ENCODE measurements around the gene CLEC1B.

Gene CLEC1B

GRCh38 chr12:10025236-10025635, 26.3 kb upstream of the CLEC1B start:
- H3K27ac ChIP-seq (ENCODE audit: low read depth, low read length), result no peak overlapping the region
- no peaks in the 10 kb centered on the region for H3K9me3 ChIP-seq (ENCODE audit: control insufficient read depth in 1 of 2, low read length in 2 of 2)
- no peaks in the 10 kb centered on the region for H3K36me3 ChIP-seq (ENCODE audit: control insufficient read depth in 1 of 2, insufficient read depth in 2 of 2, low read length in 2 of 2)
- H3K9ac ChIP-seq (ENCODE audit: low read depth in 1 of 2, low read length in 2 of 2), result no peak overlapping the region
- no peaks in the 10 kb centered on the region for H3K27me3 ChIP-seq (ENCODE audit: control insufficient read depth in 1 of 2, insufficient read depth in 2 of 2, low read length in 2 of 2)
- no peaks in the 10 kb centered on the region for H3K4me1 ChIP-seq (ENCODE audit: control insufficient read depth in 1 of 2, insufficient read depth in 2 of 2, low read length in 2 of 2)
- H3K4me3 ChIP-seq (ENCODE audit: low read depth in 1 of 2, low read length in 2 of 2), result no peak overlapping the region

- no peaks in the 10 kb centered on the region for H3K36me3 ChIP-seq (ENCODE audit: control insufficient read depth in 1 of 2, insufficient read depth in 2 of 2, low read length in 2 of 2)
- H3K4me3 ChIP-seq (ENCODE audit: low read depth in 1 of 2, low read length in 2 of 2), result no peak overlapping the region
- H3K27me3 ChIP-seq (ENCODE audit: control insufficient read depth in 1 of 2, insufficient read depth in 2 of 2, low read length in 2 of 2), result no peaks in the 10 kb centered on the region
- no peaks in the 10 kb centered on the region for H3K4me1 ChIP-seq (ENCODE audit: control insufficient read depth in 1 of 2, insufficient read depth in 2 of 2, low read length in 2 of 2)
- H3K9ac ChIP-seq (ENCODE audit: low read depth in 1 of 2, low read length in 2 of 2), result no peak overlapping the region
- H3K9me3 ChIP-seq (ENCODE audit: control insufficient read depth in 1 of 2, low read length in 2 of 2), result no peaks in the 10 kb centered on the region
- no peak overlapping the region for H3K27ac ChIP-seq (ENCODE audit: low read depth, low read length)
Observed at GRCh38 chr12:10021342-10021741, 22.4 kb upstream of the CLEC1B start.

- Histone ChIP-seq H3K4me3 (ENCODE audit: low read depth in 1 of 2, low read length in 2 of 2) (no peak overlapping the region), H3K9me3 (ENCODE audit: control insufficient read depth in 1 of 2, low read length in 2 of 2) (no peaks in the 10 kb centered on the region), H3K27ac (ENCODE audit: low read depth, low read length) (no peak overlapping the region), H3K9ac (ENCODE audit: low read depth in 1 of 2, low read length in 2 of 2) (no peak overlapping the region), H3K27me3 (ENCODE audit: control insufficient read depth in 1 of 2, insufficient read depth in 2 of 2, low read length in 2 of 2) (no peaks in the 10 kb centered on the region), H3K36me3 (ENCODE audit: control insufficient read depth in 1 of 2, insufficient read depth in 2 of 2, low read length in 2 of 2) (no peaks in the 10 kb centered on the region), H3K4me1 (ENCODE audit: control insufficient read depth in 1 of 2, insufficient read depth in 2 of 2, low read length in 2 of 2) (no peaks in the 10 kb centered on the region)
Observed at GRCh38 chr12:10018386-10018785, 19.5 kb upstream of the CLEC1B start.

- Histone ChIP-seq H3K27me3 (ENCODE audit: control insufficient read depth in 1 of 2, insufficient read depth in 2 of 2, low read length in 2 of 2) (no peaks in the 10 kb centered on the region), H3K4me3 (ENCODE audit: low read depth in 1 of 2, low read length in 2 of 2) (no peak overlapping the region), H3K4me1 (ENCODE audit: control insufficient read depth in 1 of 2, insufficient read depth in 2 of 2, low read length in 2 of 2) (no peaks in the 10 kb centered on the region), H3K9ac (ENCODE audit: low read depth in 1 of 2, low read length in 2 of 2) (no peak overlapping the region), H3K27ac (ENCODE audit: low read depth, low read length) (no peak overlapping the region), H3K9me3 (ENCODE audit: control insufficient read depth in 1 of 2, low read length in 2 of 2) (no peaks in the 10 kb centered on the region), H3K36me3 (ENCODE audit: control insufficient read depth in 1 of 2, insufficient read depth in 2 of 2, low read length in 2 of 2) (no peaks in the 10 kb centered on the region)
Observed at GRCh38 chr12:10016881-10017280, 18.0 kb upstream of the CLEC1B start.

- no peaks in the 10 kb centered on the region for H3K9me3 ChIP-seq (ENCODE audit: control insufficient read depth in 1 of 2, low read length in 2 of 2)
- H3K4me1 ChIP-seq (ENCODE audit: control insufficient read depth in 1 of 2, insufficient read depth in 2 of 2, low read length in 2 of 2), result no peaks in the 10 kb centered on the region
- H3K27ac ChIP-seq (ENCODE audit: low read depth, low read length), result no peak overlapping the region
- no peak overlapping the region for H3K4me3 ChIP-seq (ENCODE audit: low read depth in 1 of 2, low read length in 2 of 2)
- no peaks in the 10 kb centered on the region for H3K27me3 ChIP-seq (ENCODE audit: control insufficient read depth in 1 of 2, insufficient read depth in 2 of 2, low read length in 2 of 2)
- no peaks in the 10 kb centered on the region for H3K36me3 ChIP-seq (ENCODE audit: control insufficient read depth in 1 of 2, insufficient read depth in 2 of 2, low read length in 2 of 2)
- H3K9ac ChIP-seq (ENCODE audit: low read depth in 1 of 2, low read length in 2 of 2), result no peak overlapping the region
Observed at GRCh38 chr12:10015450-10015849, 16.5 kb upstream of the CLEC1B start.

- no peaks in the 10 kb centered on the region for H3K36me3 ChIP-seq (ENCODE audit: control insufficient read depth in 1 of 2, insufficient read depth in 2 of 2, low read length in 2 of 2)
- H3K9ac ChIP-seq (ENCODE audit: low read depth in 1 of 2, low read length in 2 of 2), result no peak overlapping the region
- H3K4me3 ChIP-seq (ENCODE audit: low read depth in 1 of 2, low read length in 2 of 2), result no peak overlapping the region
- H3K27ac ChIP-seq (ENCODE audit: low read depth, low read length), result no peak overlapping the region
- no peaks in the 10 kb centered on the region for H3K27me3 ChIP-seq (ENCODE audit: control insufficient read depth in 1 of 2, insufficient read depth in 2 of 2, low read length in 2 of 2)
- no peaks in the 10 kb centered on the region for H3K4me1 ChIP-seq (ENCODE audit: control insufficient read depth in 1 of 2, insufficient read depth in 2 of 2, low read length in 2 of 2)
- H3K9me3 ChIP-seq (ENCODE audit: control insufficient read depth in 1 of 2, low read length in 2 of 2), result no peaks in the 10 kb centered on the region
Observed at GRCh38 chr12:10012630-10013330, 13.9 kb upstream of the CLEC1B start.

- H3K27ac ChIP-seq (ENCODE audit: low read depth, low read length), result no peak overlapping the region
- H3K4me1 ChIP-seq (ENCODE audit: control insufficient read depth in 1 of 2, insufficient read depth in 2 of 2, low read length in 2 of 2), result no peaks in the 10 kb centered on the region
- no peaks in the 10 kb centered on the region for H3K27me3 ChIP-seq (ENCODE audit: control insufficient read depth in 1 of 2, insufficient read depth in 2 of 2, low read length in 2 of 2)
- H3K9ac ChIP-seq (ENCODE audit: low read depth in 1 of 2, low read length in 2 of 2), result no peak overlapping the region
- H3K36me3 ChIP-seq (ENCODE audit: control insufficient read depth in 1 of 2, insufficient read depth in 2 of 2, low read length in 2 of 2), result no peaks in the 10 kb centered on the region
- no peak overlapping the region for H3K4me3 ChIP-seq (ENCODE audit: low read depth in 1 of 2, low read length in 2 of 2)
- no peaks in the 10 kb centered on the region for H3K9me3 ChIP-seq (ENCODE audit: control insufficient read depth in 1 of 2, low read length in 2 of 2)
Observed at GRCh38 chr12:10001171-10001776, 2.4 kb upstream of the CLEC1B start.

GRCh38 chr12:9992296-9992695, 6.6 kb downstream of the CLEC1B start:
- Histone ChIP-seq H3K4me1 (ENCODE audit: control insufficient read depth in 1 of 2, insufficient read depth in 2 of 2, low read length in 2 of 2) (no peaks in the 10 kb centered on the region), H3K4me3 (ENCODE audit: low read depth in 1 of 2, low read length in 2 of 2) (no peak overlapping the region), H3K9ac (ENCODE audit: low read depth in 1 of 2, low read length in 2 of 2) (no peak overlapping the region), H3K27ac (ENCODE audit: low read depth, low read length) (no peak overlapping the region), H3K9me3 (ENCODE audit: control insufficient read depth in 1 of 2, low read length in 2 of 2) (no peaks in the 10 kb centered on the region), H3K36me3 (ENCODE audit: control insufficient read depth in 1 of 2, insufficient read depth in 2 of 2, low read length in 2 of 2) (no peaks in the 10 kb centered on the region), H3K27me3 (ENCODE audit: control insufficient read depth in 1 of 2, insufficient read depth in 2 of 2, low read length in 2 of 2) (no peaks in the 10 kb centered on the region)

GRCh38 chr12:9991876-9992275, 7.0 kb downstream of the CLEC1B start:
- Histone ChIP-seq H3K9ac (ENCODE audit: low read depth in 1 of 2, low read length in 2 of 2) (no peak overlapping the region), H3K27ac (ENCODE audit: low read depth, low read length) (no peak overlapping the region), H3K27me3 (ENCODE audit: control insufficient read depth in 1 of 2, insufficient read depth in 2 of 2, low read length in 2 of 2) (no peaks in the 10 kb centered on the region), H3K4me3 (ENCODE audit: low read depth in 1 of 2, low read length in 2 of 2) (no peak overlapping the region), H3K36me3 (ENCODE audit: control insufficient read depth in 1 of 2, insufficient read depth in 2 of 2, low read length in 2 of 2) (no peaks in the 10 kb centered on the region), H3K9me3 (ENCODE audit: control insufficient read depth in 1 of 2, low read length in 2 of 2) (no peaks in the 10 kb centered on the region), H3K4me1 (ENCODE audit: control insufficient read depth in 1 of 2, insufficient read depth in 2 of 2, low read length in 2 of 2) (no peaks in the 10 kb centered on the region)

- H3K9me3 ChIP-seq (ENCODE audit: control insufficient read depth in 1 of 2, low read length in 2 of 2), result no peaks in the 10 kb centered on the region
- H3K36me3 ChIP-seq (ENCODE audit: control insufficient read depth in 1 of 2, insufficient read depth in 2 of 2, low read length in 2 of 2), result no peaks in the 10 kb centered on the region
- H3K27ac ChIP-seq (ENCODE audit: low read depth, low read length), result no peak overlapping the region
- no peak overlapping the region for H3K4me3 ChIP-seq (ENCODE audit: low read depth in 1 of 2, low read length in 2 of 2)
- no peak overlapping the region for H3K9ac ChIP-seq (ENCODE audit: low read depth in 1 of 2, low read length in 2 of 2)
- no peaks in the 10 kb centered on the region for H3K4me1 ChIP-seq (ENCODE audit: control insufficient read depth in 1 of 2, insufficient read depth in 2 of 2, low read length in 2 of 2)
- H3K27me3 ChIP-seq (ENCODE audit: control insufficient read depth in 1 of 2, insufficient read depth in 2 of 2, low read length in 2 of 2), result no peaks in the 10 kb centered on the region
Observed at GRCh38 chr12:9980126-9980525, 18.8 kb downstream of the CLEC1B start.

Measured in duodenal mucosa (tissue), 2 donors.